GM23338 (cell line): ENCODE measurements around the gene MAP4K5. TPM values are rescaled to one million over a fixed set of nuclear protein-coding genes. Genes with fewer than 3 reads are reported as not detected.

Source experiments
- ATAC-seq: fragments of 200-7000 bp; cut with Tn5 transposase; 3 replicates; pipeline ENCODE4 v1.9.1; 2020
- DNase-seq: peaks from one replicate; pipeline ENCODE4 v3.0.0-alpha.2; 2015; ENCODE audit warnings: low spot score
- H2AFZ ChIP-seq: fragments of 200-600 bp; sonication (generic); 2 replicates; pipeline ENCODE4 v1.8.0; 2016; ENCODE audit warnings: antibody characterized with exemption, mild to moderate bottlenecking, moderate library complexity
- H3F3A ChIP-seq: fragments of 200-600 bp; sonication (generic); replicated peaks from 2 replicates; pipeline ENCODE4 v1.8.0; 2017; ENCODE audit warnings: antibody characterized with exemption, mixed run types, low read depth
- H3K27ac ChIP-seq: fragments of 200-600 bp; sonication (generic); 2 replicates; pipeline ENCODE4 v1.6.1; 2016; ENCODE audit warnings: low read depth
- H3K27me3 ChIP-seq: fragments of 200-600 bp; sonication (generic); 2 replicates; pipeline ENCODE4 v1.8.0; 2016; ENCODE audit warnings: mild to moderate bottlenecking, mixed run types, moderate library complexity; ENCODE audit not compliant: insufficient read depth
- H3K36me3 ChIP-seq: fragments of 200-600 bp; sonication (generic); 2 replicates; pipeline ENCODE4 v1.8.0; 2016; ENCODE audit warnings: mild to moderate bottlenecking; ENCODE audit not compliant: insufficient read depth
- H3K4me1 ChIP-seq: fragments of 200-600 bp; sonication (generic); 2 replicates; pipeline ENCODE4 v1.8.0; 2016; ENCODE audit warnings: mild to moderate bottlenecking, moderate library complexity; ENCODE audit not compliant: insufficient read depth
- H3K4me2 ChIP-seq: fragments of 200-600 bp; sonication (generic); 2 replicates; pipeline ENCODE4 v1.7.1; 2017; ENCODE audit warnings: mixed run types
- H3K4me3 ChIP-seq: fragments of 200-600 bp; sonication (generic); 2 replicates; pipeline ENCODE4 v1.6.1; 2016; ENCODE audit warnings: mixed run types
- H3K79me2 ChIP-seq: fragments of 200-600 bp; sonication (generic); replicated peaks from 2 replicates; pipeline ENCODE4 v1.8.0; 2017; ENCODE audit warnings: mild to moderate bottlenecking; ENCODE audit not compliant: insufficient read depth
- H3K9me2 ChIP-seq: fragments of 200-600 bp; sonication (generic); 2 replicates; pipeline ENCODE4 v1.8.0; 2017; ENCODE audit not compliant: insufficient read depth
- H4K20me1 ChIP-seq: fragments of 200-600 bp; sonication (generic); replicated peaks from 2 replicates; pipeline ENCODE4 v1.8.0; 2017; ENCODE audit warnings: mild to moderate bottlenecking; ENCODE audit not compliant: insufficient read depth
- H3K27ac Mint-ChIP-seq: 2 replicates; pipeline ENCODE4 v1.8.0; 2020; ENCODE audit warnings: inconsistent platforms, mild to moderate bottlenecking, moderate library complexity, mixed read lengths
- H3K27me3 Mint-ChIP-seq: 3 replicates; pipeline ENCODE4 v1.8.0; 2022; ENCODE audit warnings: low read depth, mild to moderate bottlenecking, moderate library complexity, mixed read lengths, inconsistent platforms; ENCODE audit not compliant: insufficient read depth, poor library complexity
- H3K36me3 Mint-ChIP-seq: 3 replicates; pipeline ENCODE4 v1.8.0; 2021; ENCODE audit warnings: low read depth, mild to moderate bottlenecking, inconsistent platforms, moderate library complexity, mixed read lengths
- H3K4me1 Mint-ChIP-seq: 3 replicates; pipeline ENCODE4 v1.8.0; 2020; ENCODE audit warnings: mild to moderate bottlenecking, inconsistent platforms, mixed read lengths
- H3K4me3 Mint-ChIP-seq: 3 replicates; pipeline ENCODE4 v1.8.0; 2021; ENCODE audit warnings: moderate library complexity, mild to moderate bottlenecking, inconsistent platforms, mixed read lengths
- H3K9me3 Mint-ChIP-seq: 3 replicates; pipeline ENCODE4 v1.8.0; 2020; ENCODE audit warnings: moderate library complexity, mild to moderate bottlenecking, inconsistent platforms, mixed read lengths
- CREB1 ChIP-seq: fragments of 250-450 bp; sonication (Bioruptor Pico); IDR thresholded peaks from 2 replicates; pipeline ENCODE4 v1.5.0; 2020; ENCODE audit warnings: low read depth, mild to moderate bottlenecking, moderate library complexity
- EZH2 ChIP-seq: fragments of 200-600 bp; sonication (generic); IDR thresholded peaks from one replicate; pipeline ENCODE4 v1.8.0; 2017; ENCODE audit warnings: antibody characterized with exemption, mild to moderate bottlenecking, low read depth; ENCODE audit not compliant: unreplicated experiment
- EZH2phosphoT487 ChIP-seq: fragments of 200-600 bp; sonication (generic); IDR thresholded peaks from one replicate; pipeline ENCODE4 v1.8.1; 2018; ENCODE audit warnings: antibody characterized with exemption; ENCODE audit not compliant: unreplicated experiment
- JUNB ChIP-seq: IDR thresholded peaks from one replicate; pipeline ENCODE4 v1.6.1; 2016; ENCODE audit warnings: antibody characterized with exemption; ENCODE audit not compliant: unreplicated experiment
- STAT1 ChIP-seq: IDR thresholded peaks from one replicate; pipeline ENCODE4 v1.6.1; 2016; ENCODE audit warnings: antibody characterized with exemption; ENCODE audit not compliant: unreplicated experiment
- polyA plus RNA-seq: library from polyadenylated mRNA; unstranded; fragments of >200 nt; fragmentation: Nextera tagmentation; extraction: Ambion mirVana; gene quantifications from 2 replicates; pipeline ENCODE4 v1.2.1, GENCODE V29; 2016
- total RNA-seq: library from RNA; depleted of rRNA; stranded (reverse); fragments of >200 nt; shearing (Covaris generic); gene quantifications from 2 replicates; pipeline ENCODE4 v1.2.3, GENCODE V29; 2014
- TF ChIP-seq, protein P1 (sequence below): fragments of 250-450 bp; sonication (Bioruptor Pico); IDR thresholded peaks from 2 replicates; pipeline ENCODE4 v1.5.0; 2020; ENCODE audit warnings: mild to moderate bottlenecking, moderate library complexity
- TF ChIP-seq, protein P2 (sequence below): IDR thresholded peaks from 2 replicates; pipeline ENCODE4 v1.6.1; 2016; ENCODE audit warnings: antibody characterized with exemption
- TF ChIP-seq, protein P3 (sequence below), 2 experiments: fragments of 200-600 bp in 1 of 2; sonication (generic) in 1 of 2; conservative IDR thresholded peaks; 2 replicates each; pipeline versions ENCODE4 v1.5.1 to v1.6.1; 2016 to 2017; ENCODE audit warnings: antibody characterized with exemption in 2 of 2, low read depth in 2 of 2, mild to moderate bottlenecking in 2 of 2, moderate library complexity in 1 of 2

The MAP4K5 gene
- total and polyA plus RNA-seq, 2 experiments from 2014 or later, result 71.4 to 74.6 TPM

DNA sequence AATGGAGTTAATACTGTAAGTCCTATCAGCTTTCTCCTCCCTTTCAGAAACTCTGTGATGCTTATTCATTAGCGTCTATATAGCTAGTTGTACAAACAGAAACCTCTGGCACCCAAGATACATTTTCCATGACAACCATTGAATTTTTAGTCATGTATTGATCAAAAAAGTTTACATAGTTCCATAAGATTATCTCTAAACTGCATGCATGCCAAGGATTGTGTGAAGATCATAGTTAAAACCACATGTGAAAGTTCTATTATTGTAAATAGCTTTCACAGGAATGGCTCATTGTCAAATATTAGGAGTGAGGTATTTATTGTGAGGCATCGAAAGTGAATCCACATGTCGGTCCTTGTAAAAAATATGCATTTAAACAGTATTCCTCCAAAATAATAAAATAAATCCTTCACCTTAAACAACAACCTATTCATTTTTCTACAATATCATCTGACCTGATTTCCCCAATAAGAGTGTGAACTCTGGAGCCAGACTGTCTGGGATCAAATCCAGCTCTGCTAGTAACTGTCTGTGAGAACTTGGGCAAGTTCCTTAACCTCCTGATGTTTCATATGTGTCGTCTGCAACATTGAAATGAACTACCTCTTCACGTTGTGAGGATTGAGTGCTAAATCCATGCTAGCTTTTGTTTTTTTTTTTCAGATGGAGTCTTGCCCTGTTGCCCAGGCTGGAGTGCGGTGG, 125.1 kb downstream of the MAP4K5 start:
- TF ChIP-seq STAT1 (no peak), EZH2phosphoT487 (no peak), CREB1 (CRISPR knock-in tag) (no peak), EZH2 (no peak), JUNB (no peak)
- TF ChIP-seq, protein P1, sequence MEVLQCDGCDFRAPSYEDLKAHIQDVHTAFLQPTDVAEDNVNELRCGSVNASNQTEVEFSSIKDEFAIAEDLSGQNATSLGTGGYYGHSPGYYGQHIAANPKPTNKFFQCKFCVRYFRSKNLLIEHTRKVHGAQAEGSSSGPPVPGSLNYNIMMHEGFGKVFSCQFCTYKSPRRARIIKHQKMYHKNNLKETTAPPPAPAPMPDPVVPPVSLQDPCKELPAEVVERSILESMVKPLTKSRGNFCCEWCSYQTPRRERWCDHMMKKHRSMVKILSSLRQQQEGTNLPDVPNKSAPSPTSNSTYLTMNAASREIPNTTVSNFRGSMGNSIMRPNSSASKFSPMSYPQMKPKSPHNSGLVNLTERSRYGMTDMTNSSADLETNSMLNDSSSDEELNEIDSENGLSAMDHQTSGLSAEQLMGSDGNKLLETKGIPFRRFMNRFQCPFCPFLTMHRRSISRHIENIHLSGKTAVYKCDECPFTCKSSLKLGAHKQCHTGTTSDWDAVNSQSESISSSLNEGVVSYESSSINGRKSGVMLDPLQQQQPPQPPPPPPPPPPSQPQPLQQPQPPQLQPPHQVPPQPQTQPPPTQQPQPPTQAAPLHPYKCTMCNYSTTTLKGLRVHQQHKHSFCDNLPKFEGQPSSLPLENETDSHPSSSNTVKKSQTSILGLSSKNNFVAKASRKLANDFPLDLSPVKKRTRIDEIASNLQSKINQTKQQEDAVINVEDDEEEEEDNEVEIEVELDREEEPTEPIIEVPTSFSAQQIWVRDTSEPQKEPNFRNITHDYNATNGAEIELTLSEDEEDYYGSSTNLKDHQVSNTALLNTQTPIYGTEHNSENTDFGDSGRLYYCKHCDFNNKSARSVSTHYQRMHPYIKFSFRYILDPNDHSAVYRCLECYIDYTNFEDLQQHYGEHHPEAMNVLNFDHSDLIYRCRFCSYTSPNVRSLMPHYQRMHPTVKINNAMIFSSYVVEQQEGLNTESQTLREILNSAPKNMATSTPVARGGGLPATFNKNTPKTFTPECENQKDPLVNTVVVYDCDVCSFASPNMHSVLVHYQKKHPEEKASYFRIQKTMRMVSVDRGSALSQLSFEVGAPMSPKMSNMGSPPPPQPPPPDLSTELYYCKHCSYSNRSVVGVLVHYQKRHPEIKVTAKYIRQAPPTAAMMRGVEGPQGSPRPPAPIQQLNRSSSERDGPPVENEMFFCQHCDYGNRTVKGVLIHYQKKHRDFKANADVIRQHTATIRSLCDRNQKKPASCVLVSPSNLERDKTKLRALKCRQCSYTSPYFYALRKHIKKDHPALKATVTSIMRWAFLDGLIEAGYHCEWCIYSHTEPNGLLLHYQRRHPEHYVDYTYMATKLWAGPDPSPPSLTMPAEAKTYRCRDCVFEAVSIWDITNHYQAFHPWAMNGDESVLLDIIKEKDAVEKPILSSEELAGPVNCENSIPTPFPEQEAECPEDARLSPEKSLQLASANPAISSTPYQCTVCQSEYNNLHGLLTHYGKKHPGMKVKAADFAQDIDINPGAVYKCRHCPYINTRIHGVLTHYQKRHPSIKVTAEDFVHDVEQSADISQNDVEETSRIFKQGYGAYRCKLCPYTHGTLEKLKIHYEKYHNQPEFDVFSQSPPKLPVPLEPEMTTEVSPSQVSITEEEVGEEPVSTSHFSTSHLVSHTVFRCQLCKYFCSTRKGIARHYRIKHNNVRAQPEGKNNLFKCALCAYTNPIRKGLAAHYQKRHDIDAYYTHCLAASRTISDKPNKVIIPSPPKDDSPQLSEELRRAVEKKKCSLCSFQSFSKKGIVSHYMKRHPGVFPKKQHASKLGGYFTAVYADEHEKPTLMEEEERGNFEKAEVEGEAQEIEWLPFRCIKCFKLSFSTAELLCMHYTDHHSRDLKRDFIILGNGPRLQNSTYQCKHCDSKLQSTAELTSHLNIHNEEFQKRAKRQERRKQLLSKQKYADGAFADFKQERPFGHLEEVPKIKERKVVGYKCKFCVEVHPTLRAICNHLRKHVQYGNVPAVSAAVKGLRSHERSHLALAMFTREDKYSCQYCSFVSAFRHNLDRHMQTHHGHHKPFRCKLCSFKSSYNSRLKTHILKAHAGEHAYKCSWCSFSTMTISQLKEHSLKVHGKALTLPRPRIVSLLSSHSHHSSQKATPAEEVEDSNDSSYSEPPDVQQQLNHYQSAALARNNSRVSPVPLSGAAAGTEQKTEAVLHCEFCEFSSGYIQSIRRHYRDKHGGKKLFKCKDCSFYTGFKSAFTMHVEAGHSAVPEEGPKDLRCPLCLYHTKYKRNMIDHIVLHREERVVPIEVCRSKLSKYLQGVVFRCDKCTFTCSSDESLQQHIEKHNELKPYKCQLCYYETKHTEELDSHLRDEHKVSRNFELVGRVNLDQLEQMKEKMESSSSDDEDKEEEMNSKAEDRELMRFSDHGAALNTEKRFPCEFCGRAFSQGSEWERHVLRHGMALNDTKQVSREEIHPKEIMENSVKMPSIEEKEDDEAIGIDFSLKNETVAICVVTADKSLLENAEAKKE, result no peak
- TF ChIP-seq, protein P2, sequence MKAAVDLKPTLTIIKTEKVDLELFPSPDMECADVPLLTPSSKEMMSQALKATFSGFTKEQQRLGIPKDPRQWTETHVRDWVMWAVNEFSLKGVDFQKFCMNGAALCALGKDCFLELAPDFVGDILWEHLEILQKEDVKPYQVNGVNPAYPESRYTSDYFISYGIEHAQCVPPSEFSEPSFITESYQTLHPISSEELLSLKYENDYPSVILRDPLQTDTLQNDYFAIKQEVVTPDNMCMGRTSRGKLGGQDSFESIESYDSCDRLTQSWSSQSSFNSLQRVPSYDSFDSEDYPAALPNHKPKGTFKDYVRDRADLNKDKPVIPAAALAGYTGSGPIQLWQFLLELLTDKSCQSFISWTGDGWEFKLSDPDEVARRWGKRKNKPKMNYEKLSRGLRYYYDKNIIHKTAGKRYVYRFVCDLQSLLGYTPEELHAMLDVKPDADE, result no peak
- TF ChIP-seq, protein P3, sequence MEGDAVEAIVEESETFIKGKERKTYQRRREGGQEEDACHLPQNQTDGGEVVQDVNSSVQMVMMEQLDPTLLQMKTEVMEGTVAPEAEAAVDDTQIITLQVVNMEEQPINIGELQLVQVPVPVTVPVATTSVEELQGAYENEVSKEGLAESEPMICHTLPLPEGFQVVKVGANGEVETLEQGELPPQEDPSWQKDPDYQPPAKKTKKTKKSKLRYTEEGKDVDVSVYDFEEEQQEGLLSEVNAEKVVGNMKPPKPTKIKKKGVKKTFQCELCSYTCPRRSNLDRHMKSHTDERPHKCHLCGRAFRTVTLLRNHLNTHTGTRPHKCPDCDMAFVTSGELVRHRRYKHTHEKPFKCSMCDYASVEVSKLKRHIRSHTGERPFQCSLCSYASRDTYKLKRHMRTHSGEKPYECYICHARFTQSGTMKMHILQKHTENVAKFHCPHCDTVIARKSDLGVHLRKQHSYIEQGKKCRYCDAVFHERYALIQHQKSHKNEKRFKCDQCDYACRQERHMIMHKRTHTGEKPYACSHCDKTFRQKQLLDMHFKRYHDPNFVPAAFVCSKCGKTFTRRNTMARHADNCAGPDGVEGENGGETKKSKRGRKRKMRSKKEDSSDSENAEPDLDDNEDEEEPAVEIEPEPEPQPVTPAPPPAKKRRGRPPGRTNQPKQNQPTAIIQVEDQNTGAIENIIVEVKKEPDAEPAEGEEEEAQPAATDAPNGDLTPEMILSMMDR (conservative IDR thresholded peaks at IDR 0.05; ENCODE audit: low read depth in 2 of 2), result no peak
- Mint-ChIP-seq H3K36me3 (peaks cover 2% of the 10 kb centered on the region; the same call in 2 of the 3 replicates), H3K4me3 (no peak overlapping the region), H3K27me3 (peaks cover 9% of the 10 kb centered on the region), H3K27ac (no peak overlapping the region), H3K4me1 (peaks cover 4% of the 10 kb centered on the region; the same call in 1 of the 3 replicates), H3K9me3 (peaks cover 6% of the 10 kb centered on the region; the same call in 2 of the 3 replicates)
- Histone ChIP-seq H3K4me3 (no peak overlapping the region), H4K20me1 (no peaks in the 10 kb centered on the region), H3K27ac (no peak overlapping the region), H2AFZ (no peak overlapping the region), H3F3A (no peaks in the 10 kb centered on the region), H3K4me1 (no peaks in the 10 kb centered on the region), H3K4me2 (no peak overlapping the region), H3K36me3 (no peaks in the 10 kb centered on the region), H3K9me2 (no peaks in the 10 kb centered on the region; the same call in 1 of the 2 replicates), H3K79me2 (no peaks in the 10 kb centered on the region), H3K27me3 (no peaks in the 10 kb centered on the region)
- no peak for ATAC-seq
- no peak for DNase-seq
